ENCODE results near the gene SARS2. TPM values are rescaled to one million over a fixed set of nuclear protein-coding genes. Genes with fewer than 3 reads are reported as not detected.
A peak's percentile ranks its signal among the peaks of the same experiment; 100 is the strongest.

Gene SARS2
- total RNA-seq, 2 donors from 2014 or later = 53.2 to 60.2 TPM

DNA sequence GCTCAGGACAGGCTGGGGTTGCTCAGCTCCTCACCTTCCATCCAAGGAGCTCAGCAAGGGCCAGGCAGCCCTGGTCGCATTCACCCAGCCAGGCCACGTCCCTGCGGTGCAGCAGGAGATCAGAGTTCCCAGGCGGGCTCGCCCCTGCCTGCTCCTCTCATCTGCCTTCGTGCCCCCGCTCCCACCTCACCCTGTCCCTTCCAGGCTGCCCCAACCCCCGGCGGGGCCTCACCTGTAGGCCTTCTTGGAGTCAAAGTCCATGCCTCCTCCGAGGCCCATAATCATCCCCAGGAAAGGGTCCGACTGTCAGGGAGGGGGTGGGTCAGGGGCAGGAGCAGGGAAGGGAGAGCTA lies 51.2 kb downstream of the SARS2 start:
- Histone ChIP-seq H3K4me3 (ENCODE audit: low read length) (no peak overlapping the region), H3K27ac (ENCODE audit: low read depth, low read length) (no peak overlapping the region), H3K9ac (ENCODE audit: extremely low read depth, low read length, poor library complexity, severe bottlenecking) (no peak overlapping the region), H3K27me3 (ENCODE audit: control insufficient read depth, insufficient read depth, low read length, poor library complexity, severe bottlenecking) (no peaks in the 10 kb centered on the region), H3K9me3 (ENCODE audit: control insufficient read depth, low read length) (no peaks in the 10 kb centered on the region), H3K4me1 (ENCODE audit: control insufficient read depth, insufficient read depth, low read length) (no peaks in the 10 kb centered on the region), H3K36me3 (ENCODE audit: control insufficient read depth, insufficient read depth, low read length) (no peaks in the 10 kb centered on the region)
- Mint-ChIP-seq H3K4me1 (no peaks in the 10 kb centered on the region), H3K4me3 (no peak overlapping the region), H3K27me3 (ENCODE audit: insufficient read depth) (no peaks in the 10 kb centered on the region), H3K27ac (no peak overlapping the region), H3K36me3 (ENCODE audit: low read depth) (no peaks in the 10 kb centered on the region), H3K9me3 (no peaks in the 10 kb centered on the region)
- TF ChIP-seq CTCF (conservative IDR thresholded peaks at IDR 0.05) = no peak
- peak; percentile 35 for DNase-seq
- WGBS, 2 experiments (ENCODE audit: insufficient coverage in 1 of 2, insufficient read length in 1 of 2) = 95 to 100% methylated on average over 2 to 11 of the region's 11 CpGs

DNA sequence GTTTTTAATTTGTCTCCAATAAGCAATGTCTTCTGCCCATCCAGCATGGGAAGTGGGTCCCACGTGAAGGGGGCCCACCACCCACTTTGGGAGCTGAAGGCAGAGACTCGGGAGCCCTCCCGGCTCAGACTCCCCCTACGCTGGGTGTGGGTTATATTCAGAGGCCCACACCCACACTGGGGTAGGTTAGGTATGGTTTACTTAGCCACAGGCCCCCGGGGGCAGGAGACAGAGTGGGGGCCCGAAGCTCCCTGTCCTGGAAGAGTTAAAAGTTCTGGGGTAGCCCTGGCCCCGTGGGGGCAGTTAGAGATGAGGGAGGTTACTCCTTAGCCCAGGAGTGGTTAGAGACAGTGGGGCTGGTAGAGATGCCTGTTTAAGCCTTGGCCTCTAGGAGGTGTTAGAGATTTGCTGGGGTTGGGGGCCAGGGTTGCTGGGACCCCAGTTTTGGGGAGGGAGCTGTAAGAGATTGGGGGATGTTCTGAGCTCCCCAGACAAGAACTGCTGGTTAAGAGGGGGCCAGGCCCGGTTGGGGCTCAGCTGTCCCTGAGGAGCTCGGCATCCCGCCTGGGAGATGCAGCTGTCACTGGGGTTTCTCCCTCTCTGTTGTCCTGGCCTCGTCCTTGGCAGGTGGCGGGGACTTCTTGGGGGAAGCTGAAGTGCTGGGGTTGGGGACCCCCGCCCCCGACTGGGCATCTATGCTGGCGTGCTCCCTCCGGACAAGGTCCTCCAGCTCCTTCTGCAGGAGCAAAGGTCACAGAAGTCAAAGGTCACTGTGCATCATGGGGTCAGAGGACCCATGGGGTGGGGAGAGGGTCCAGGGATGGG lies 51.8 kb downstream of the SARS2 start:
- no peak overlapping the region for H3K27ac ChIP-seq (ENCODE audit: low read depth, low read length)
- Mint-ChIP-seq H3K9me3 (no peaks in the 10 kb centered on the region), H3K27me3 (ENCODE audit: insufficient read depth) (no peaks in the 10 kb centered on the region), H3K4me1 (no peaks in the 10 kb centered on the region), H3K27ac (no peak overlapping the region), H3K4me3 (no peak overlapping the region), H3K36me3 (ENCODE audit: low read depth) (no peaks in the 10 kb centered on the region)
- TF ChIP-seq CTCF (conservative IDR thresholded peaks at IDR 0.05) = peak; percentile 32
- WGBS, 2 experiments (ENCODE audit: insufficient coverage in 1 of 2, insufficient read length in 1 of 2) = 86 to 89% methylated on average over 4 to 16 of the region's 16 CpGs
- no peak overlapping the region for H3K9ac ChIP-seq (ENCODE audit: extremely low read depth, low read length, poor library complexity, severe bottlenecking)
- no peaks in the 10 kb centered on the region for H3K4me1 ChIP-seq (ENCODE audit: control insufficient read depth, insufficient read depth, low read length)
- DNase-seq = no peak
- H3K27me3 ChIP-seq (ENCODE audit: control insufficient read depth, insufficient read depth, low read length, poor library complexity, severe bottlenecking) = no peaks in the 10 kb centered on the region
- no peak overlapping the region for H3K4me3 ChIP-seq (ENCODE audit: low read length)
- no peaks in the 10 kb centered on the region for H3K9me3 ChIP-seq (ENCODE audit: control insufficient read depth, low read length)
- H3K36me3 ChIP-seq (ENCODE audit: control insufficient read depth, insufficient read depth, low read length) = no peaks in the 10 kb centered on the region

DNA sequence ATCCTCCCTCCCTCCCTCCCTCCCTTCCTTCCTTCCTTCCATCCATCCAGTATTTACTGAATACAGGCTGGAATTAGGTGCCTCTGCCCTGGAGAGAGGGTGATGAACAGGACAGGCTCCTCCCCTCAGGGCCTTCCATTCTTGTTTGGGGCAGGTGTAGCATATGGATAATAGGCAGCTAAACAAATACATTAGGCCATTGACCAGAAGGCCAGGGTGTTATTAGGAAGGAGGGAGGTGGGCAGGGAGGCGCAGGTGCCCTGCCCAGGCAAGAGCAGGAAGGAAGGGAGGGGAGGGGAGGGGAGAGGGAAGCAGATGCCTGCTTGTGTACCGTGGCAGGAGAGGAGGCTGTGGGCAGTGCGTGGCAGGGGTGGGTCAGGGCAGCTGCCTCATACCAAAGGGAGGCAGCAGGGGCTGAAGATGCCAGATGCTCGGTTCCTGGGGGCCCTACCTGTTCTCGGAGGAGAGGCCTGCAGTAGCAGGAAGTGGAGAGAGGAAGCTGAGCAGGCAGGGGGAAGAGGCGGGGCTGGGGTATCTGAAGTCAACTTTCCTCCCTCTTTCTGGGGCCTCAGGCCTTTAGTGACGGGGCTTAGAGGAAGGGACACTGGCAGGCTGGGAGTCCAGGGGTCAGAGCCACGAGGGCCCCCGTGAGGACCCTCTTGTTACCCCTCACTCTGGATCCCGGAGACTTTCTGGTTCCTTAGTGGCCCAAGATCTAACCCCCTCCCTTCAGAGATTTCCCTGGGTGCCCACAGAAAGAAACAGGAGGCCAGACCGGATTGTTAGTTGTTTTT lies 52.6 kb downstream of the SARS2 start, which contains the start of gene RINL:
RINL (minus strand) TSS at position 495 of the 794 bp plus-strand sequence. CDS start 1,533 bp downstream, outside the sequence.
- Histone ChIP-seq H3K9ac (ENCODE audit: extremely low read depth, low read length, poor library complexity, severe bottlenecking) (no peak within 1 kb of the TSS), H3K27me3 (ENCODE audit: control insufficient read depth, insufficient read depth, low read length, poor library complexity, severe bottlenecking) (no peaks in the 10 kb centered on the region), H3K36me3 (ENCODE audit: control insufficient read depth, insufficient read depth, low read length) (no peaks in the 10 kb centered on the region), H3K27ac (ENCODE audit: low read depth, low read length) (no peak within 1 kb of the TSS), H3K4me1 (ENCODE audit: control insufficient read depth, insufficient read depth, low read length) (no peaks in the 10 kb centered on the region), H3K4me3 (ENCODE audit: low read length) (no peak within 1 kb of the TSS), H3K9me3 (ENCODE audit: control insufficient read depth, low read length) (no peaks in the 10 kb centered on the region)
- H3K36me3 Mint-ChIP-seq (ENCODE audit: low read depth) = no peaks in the 10 kb centered on the region
- TF ChIP-seq CTCF (conservative IDR thresholded peaks at IDR 0.05) = no peak
- no peak within 1 kb of the TSS for H3K4me3 Mint-ChIP-seq
- no peaks in the 10 kb centered on the region for H3K27me3 Mint-ChIP-seq (ENCODE audit: insufficient read depth)
- peak; percentile 68 for DNase-seq
- H3K9me3 Mint-ChIP-seq = no peaks in the 10 kb centered on the region
- no peak within 1 kb of the TSS for H3K27ac Mint-ChIP-seq
- H3K4me1 Mint-ChIP-seq = no peaks in the 10 kb centered on the region
- 86 to 100% methylated on average over 1 to 11 of the region's 11 CpGs for WGBS, 2 experiments (ENCODE audit: insufficient coverage in 1 of 2, insufficient read length in 1 of 2)
